H1 (cell line): ENCODE data around the gene LCN10. TPM values are rescaled to one million over a fixed set of nuclear protein-coding genes. Genes with fewer than 3 reads are reported as not detected.
A peak's percentile ranks its signal among the peaks of the same experiment; 100 is the strongest.

ENCODE experiments used
- BRCA1 ChIP-seq: IDR thresholded peaks from 2 replicates; pipeline ENCODE4 v1.6.1; 2012; ENCODE audit warnings: low read depth, low read length, improper control_type of control experiment
- JUND ChIP-seq: IDR thresholded peaks from 2 replicates; pipeline ENCODE4 v1.6.1; 2011; ENCODE audit warnings: mild to moderate bottlenecking, improper control_type of control experiment, low read length
- KDM4A ChIP-seq: IDR thresholded peaks from one replicate; pipeline ENCODE4 v1.7.1; 2012; ENCODE audit warnings: low read depth, mild to moderate bottlenecking, moderate library complexity, low read length, inconsistent platforms; ENCODE audit not compliant: severe bottlenecking
- NANOG ChIP-seq: IDR thresholded peaks from 2 replicates; pipeline ENCODE4 v1.6.1; 2011; ENCODE audit warnings: low read length, low read depth, mild to moderate bottlenecking, inconsistent platforms; ENCODE audit not compliant: insufficient read depth, poor library complexity, severe bottlenecking
- PHF8 ChIP-seq: fragments of 200-600 bp; sonication (generic); conservative IDR thresholded peaks from 2 replicates; pipeline ENCODE4 v1.7.1; 2012; ENCODE audit warnings: low read depth, mild to moderate bottlenecking, inconsistent platforms, low read length, moderate library complexity
- POLR2AphosphoS5 ChIP-seq: IDR thresholded peaks from 2 replicates; pipeline ENCODE4 v1.6.1; 2011; ENCODE audit warnings: low read depth, low read length
- RAD21 ChIP-seq, 2 experiments: IDR thresholded peaks in 1 of 2; conservative IDR thresholded peaks in 1 of 2; 2 replicates each; pipeline ENCODE4 v1.6.1; 2011; ENCODE audit warnings: low read depth in 2 of 2, low read length in 2 of 2, improper control_type of control experiment in 1 of 2, inconsistent platforms in 1 of 2, mild to moderate bottlenecking in 1 of 2, moderate library complexity in 1 of 2
- SP4 ChIP-seq: IDR thresholded peaks from 2 replicates; pipeline ENCODE4 v1.6.1; 2012; ENCODE audit warnings: low read length, inconsistent platforms
- TAF7 ChIP-seq: optimal IDR thresholded peaks from 2 replicates; pipeline ENCODE3; 2011; ENCODE audit warnings: low read depth, mild to moderate bottlenecking, inconsistent platforms, low read length, moderate library complexity, borderline replicate concordance
- TBP ChIP-seq: IDR thresholded peaks from 2 replicates; pipeline ENCODE4 v1.6.1; 2011; ENCODE audit warnings: low read depth, low read length, improper control_type of control experiment
- TEAD4 ChIP-seq: IDR thresholded peaks from 2 replicates; pipeline ENCODE4 v1.6.1; 2012; ENCODE audit warnings: low read depth, low read length, inconsistent platforms, mixed read lengths
- polyA plus RNA-seq, 7 experiments: library from polyadenylated mRNA; depleted of rRNA in 3 of 7; stranded (reverse) in 5 of 7; unstranded in 2 of 7; fragments of >200 nt in 5 of 7; fragments of 200-250 nt in 2 of 7; gene quantifications; 1 replicate in 5 of 7; 2 replicates in 1 of 7; 4 replicates in 1 of 7; pipeline versions ENCODE4 v1.2.1 to v1.2.3, GENCODE V29; 2011 to 2013; ENCODE audit warnings: missing spikeins in 2 of 7, mixed read lengths in 2 of 7
- total RNA-seq: library from RNA; stranded (reverse); fragmentation: NEBNext Ultra II Directional; extraction: Animal tissue kit (Norgen Biotek cat#: 25700); gene quantifications from 2 replicates; pipeline ENCODE4 v1.2.1, GENCODE V29; 2021
- TF ChIP-seq, protein P1 (sequence below): IDR thresholded peaks from 2 replicates; pipeline ENCODE4 v1.6.1; 2012; ENCODE audit warnings: inconsistent platforms
- TF ChIP-seq, protein P2 (sequence below): IDR thresholded peaks from 2 replicates; pipeline ENCODE4 v1.6.1; 2012; ENCODE audit warnings: low read length, inconsistent platforms
- TF ChIP-seq, protein P3 (sequence below), 3 experiments: IDR thresholded peaks; 1 replicate in 2 of 3; 2 replicates in 1 of 3; pipeline versions ENCODE4 v1.5.1 to v1.6.1; 2011; ENCODE audit warnings: low read length in 3 of 3, mild to moderate bottlenecking in 3 of 3, inconsistent platforms in 2 of 3, low read depth in 1 of 3, moderate library complexity in 1 of 3; ENCODE audit not compliant: insufficient read depth in 1 of 3; ENCODE audit errors: control extremely low read depth in 1 of 3
- TF ChIP-seq, protein P4 (sequence below): IDR thresholded peaks from 2 replicates; pipeline ENCODE4 v1.6.1; 2012; ENCODE audit warnings: inconsistent platforms

The LCN10 gene
- total and polyA plus RNA-seq, 2 of the 8 experiments (the other 6 are each of a cell fraction or from before 2014, with no cell fraction given) = 2.6 to 2.8 TPM

DNA sequence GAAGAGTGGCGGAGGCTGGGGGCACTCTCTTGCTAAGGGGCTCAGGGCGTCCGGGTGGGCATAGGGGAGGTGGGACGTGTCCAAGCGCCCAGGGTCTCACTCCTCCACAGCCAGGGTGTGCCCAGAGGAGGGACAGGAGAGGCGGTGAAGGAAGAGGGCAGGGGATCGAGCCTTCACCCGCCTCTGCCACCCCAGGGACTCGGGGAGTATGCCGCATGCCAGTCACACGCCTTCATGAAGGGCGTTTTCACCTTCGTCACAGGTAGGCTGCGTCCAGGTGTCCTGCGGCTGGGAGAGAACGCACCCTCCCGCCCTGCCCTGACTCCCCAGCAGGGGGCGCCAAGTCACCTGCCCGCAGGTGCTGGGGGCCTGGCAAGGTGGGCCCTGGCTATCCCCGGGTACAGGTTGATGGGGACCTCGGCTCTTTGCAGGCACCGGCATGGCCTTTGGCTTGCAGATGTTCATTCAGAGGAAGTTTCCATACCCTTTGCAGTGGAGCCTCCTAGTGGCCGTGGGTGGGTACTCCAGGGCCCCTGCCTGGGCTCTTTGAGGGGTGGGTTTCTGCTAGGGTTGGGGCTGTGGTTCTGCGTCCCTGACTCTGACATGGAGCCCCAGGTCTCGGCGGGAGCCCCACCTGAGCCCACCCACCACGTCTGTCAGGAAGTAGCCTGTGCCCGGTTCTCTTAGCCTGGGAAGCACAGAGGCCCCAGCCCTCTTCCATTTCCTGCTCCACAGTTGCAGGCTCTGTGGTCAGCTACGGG, 49.0 kb upstream of the LCN10 start (continued):
- TF ChIP-seq, protein P1, sequence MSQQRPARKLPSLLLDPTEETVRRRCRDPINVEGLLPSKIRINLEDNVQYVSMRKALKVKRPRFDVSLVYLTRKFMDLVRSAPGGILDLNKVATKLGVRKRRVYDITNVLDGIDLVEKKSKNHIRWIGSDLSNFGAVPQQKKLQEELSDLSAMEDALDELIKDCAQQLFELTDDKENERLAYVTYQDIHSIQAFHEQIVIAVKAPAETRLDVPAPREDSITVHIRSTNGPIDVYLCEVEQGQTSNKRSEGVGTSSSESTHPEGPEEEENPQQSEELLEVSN = peak; percentile 85
- TF ChIP-seq JUND (no peak), NANOG (peak; percentile 14), PHF8 (no peak), RAD21 (IDR thresholded peaks at IDR 0.05 in 1 of 2, conservative IDR thresholded peaks at IDR 0.05 in 1 of 2; ENCODE audit: low read depth in 2 of 2, low read length in 2 of 2) (peak; percentile 49 to 63), TBP (no peak; the same call in 1 of the 2 replicates), TEAD4 (no peak), TAF7 (peak; percentile 66), SP4 (peak; percentile 91), POLR2AphosphoS5 (peak; percentile 41), BRCA1 (no peak), KDM4A (peak; percentile 72)
- TF ChIP-seq, protein P2, sequence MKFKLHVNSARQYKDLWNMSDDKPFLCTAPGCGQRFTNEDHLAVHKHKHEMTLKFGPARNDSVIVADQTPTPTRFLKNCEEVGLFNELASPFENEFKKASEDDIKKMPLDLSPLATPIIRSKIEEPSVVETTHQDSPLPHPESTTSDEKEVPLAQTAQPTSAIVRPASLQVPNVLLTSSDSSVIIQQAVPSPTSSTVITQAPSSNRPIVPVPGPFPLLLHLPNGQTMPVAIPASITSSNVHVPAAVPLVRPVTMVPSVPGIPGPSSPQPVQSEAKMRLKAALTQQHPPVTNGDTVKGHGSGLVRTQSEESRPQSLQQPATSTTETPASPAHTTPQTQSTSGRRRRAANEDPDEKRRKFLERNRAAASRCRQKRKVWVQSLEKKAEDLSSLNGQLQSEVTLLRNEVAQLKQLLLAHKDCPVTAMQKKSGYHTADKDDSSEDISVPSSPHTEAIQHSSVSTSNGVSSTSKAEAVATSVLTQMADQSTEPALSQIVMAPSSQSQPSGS = 0 out of 2 replicates have a peak, but pooled peaks have one; percentile 16
- TF ChIP-seq, protein P3, sequence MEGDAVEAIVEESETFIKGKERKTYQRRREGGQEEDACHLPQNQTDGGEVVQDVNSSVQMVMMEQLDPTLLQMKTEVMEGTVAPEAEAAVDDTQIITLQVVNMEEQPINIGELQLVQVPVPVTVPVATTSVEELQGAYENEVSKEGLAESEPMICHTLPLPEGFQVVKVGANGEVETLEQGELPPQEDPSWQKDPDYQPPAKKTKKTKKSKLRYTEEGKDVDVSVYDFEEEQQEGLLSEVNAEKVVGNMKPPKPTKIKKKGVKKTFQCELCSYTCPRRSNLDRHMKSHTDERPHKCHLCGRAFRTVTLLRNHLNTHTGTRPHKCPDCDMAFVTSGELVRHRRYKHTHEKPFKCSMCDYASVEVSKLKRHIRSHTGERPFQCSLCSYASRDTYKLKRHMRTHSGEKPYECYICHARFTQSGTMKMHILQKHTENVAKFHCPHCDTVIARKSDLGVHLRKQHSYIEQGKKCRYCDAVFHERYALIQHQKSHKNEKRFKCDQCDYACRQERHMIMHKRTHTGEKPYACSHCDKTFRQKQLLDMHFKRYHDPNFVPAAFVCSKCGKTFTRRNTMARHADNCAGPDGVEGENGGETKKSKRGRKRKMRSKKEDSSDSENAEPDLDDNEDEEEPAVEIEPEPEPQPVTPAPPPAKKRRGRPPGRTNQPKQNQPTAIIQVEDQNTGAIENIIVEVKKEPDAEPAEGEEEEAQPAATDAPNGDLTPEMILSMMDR (IDR thresholded peaks at IDR 0.05; ENCODE audit: control extremely low read depth in 1 of 3, insufficient read depth in 1 of 3, low read depth in 1 of 3, low read length in 3 of 3) = peak in 2 of 3 experiments; percentile 85 to 91; a peak in 3 of 4 replicates
- TF ChIP-seq, protein P4, sequence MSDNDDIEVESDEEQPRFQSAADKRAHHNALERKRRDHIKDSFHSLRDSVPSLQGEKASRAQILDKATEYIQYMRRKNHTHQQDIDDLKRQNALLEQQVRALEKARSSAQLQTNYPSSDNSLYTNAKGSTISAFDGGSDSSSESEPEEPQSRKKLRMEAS = peak; percentile 91
